HEK293 (cell line): ENCODE results near the gene SH3BGRL3.

Experiments used
- KLF10 ChIP-seq: fragments of 450-650 bp; IDR thresholded peaks from 2 replicates; pipeline ENCODE4 v1.5.1; 2018; ENCODE audit warnings: missing biosample characterization, mild to moderate bottlenecking, missing genetic modification characterization
- PATZ1 ChIP-seq: fragments of 450-650 bp; formaldehyde crosslinking; IDR thresholded peaks from 2 replicates; pipeline ENCODE4 v1.5.1; 2016; ENCODE audit warnings: missing biosample characterization, missing genetic modification characterization
- REST ChIP-seq: fragments of 450-650 bp; formaldehyde crosslinking; IDR thresholded peaks from 2 replicates; pipeline ENCODE4 v1.5.1; 2016; ENCODE audit warnings: missing biosample characterization, missing genetic modification characterization
- ZNF19 ChIP-seq: fragments of 450-650 bp; formaldehyde crosslinking; IDR thresholded peaks from 2 replicates; pipeline ENCODE4; 2016; ENCODE audit warnings: missing biosample characterization, missing genetic modification characterization, low read depth
- ZNF24 ChIP-seq: fragments of 450-650 bp; formaldehyde crosslinking; IDR thresholded peaks from 2 replicates; pipeline ENCODE4 v1.5.1; 2016; ENCODE audit warnings: missing biosample characterization, missing genetic modification characterization
- ZNF274 ChIP-seq, 2 experiments: fragments of 200-500 bp in 1 of 2; fragments of 450-650 bp in 1 of 2; sonication (Bioruptor generic) in 1 of 2; formaldehyde crosslinking in 1 of 2; IDR thresholded peaks; 2 replicates each; pipeline versions ENCODE4 v1.5.1 to v1.6.1; 2014 to 2016; ENCODE audit warnings: borderline replicate concordance in 1 of 2, inconsistent platforms in 1 of 2, low read length in 1 of 2, missing biosample characterization in 1 of 2, missing genetic modification characterization in 1 of 2
- ZNF510 ChIP-seq: fragments of 450-650 bp; formaldehyde crosslinking; IDR thresholded peaks from 2 replicates; pipeline ENCODE4 v1.5.1; 2018; ENCODE audit warnings: mild to moderate bottlenecking, missing genetic modification characterization, missing biosample characterization; ENCODE audit not compliant: insufficient replicate concordance
- TF ChIP-seq, protein P1 (sequence below): fragments of 450-650 bp; formaldehyde crosslinking; IDR thresholded peaks from 2 replicates; pipeline ENCODE4 v1.5.1; 2016; ENCODE audit warnings: missing biosample characterization, missing genetic modification characterization
- TF ChIP-seq, protein P2 (sequence below): fragments of 450-650 bp; formaldehyde crosslinking; IDR thresholded peaks from 2 replicates; pipeline ENCODE4 v1.5.1; 2017; ENCODE audit warnings: missing biosample characterization, missing genetic modification characterization
- TF ChIP-seq, protein P3 (sequence below): fragments of 450-650 bp; formaldehyde crosslinking; IDR thresholded peaks from 2 replicates; pipeline ENCODE4 v1.5.1; 2016; ENCODE audit warnings: missing biosample characterization, missing genetic modification characterization

GRCh38 chr1:26290122-26290881, 10.4 kb downstream of the SH3BGRL3 start:
- no peak for TF ChIP-seq ZNF510 (tag by site-specific recombination)
- TF ChIP-seq, protein P1, sequence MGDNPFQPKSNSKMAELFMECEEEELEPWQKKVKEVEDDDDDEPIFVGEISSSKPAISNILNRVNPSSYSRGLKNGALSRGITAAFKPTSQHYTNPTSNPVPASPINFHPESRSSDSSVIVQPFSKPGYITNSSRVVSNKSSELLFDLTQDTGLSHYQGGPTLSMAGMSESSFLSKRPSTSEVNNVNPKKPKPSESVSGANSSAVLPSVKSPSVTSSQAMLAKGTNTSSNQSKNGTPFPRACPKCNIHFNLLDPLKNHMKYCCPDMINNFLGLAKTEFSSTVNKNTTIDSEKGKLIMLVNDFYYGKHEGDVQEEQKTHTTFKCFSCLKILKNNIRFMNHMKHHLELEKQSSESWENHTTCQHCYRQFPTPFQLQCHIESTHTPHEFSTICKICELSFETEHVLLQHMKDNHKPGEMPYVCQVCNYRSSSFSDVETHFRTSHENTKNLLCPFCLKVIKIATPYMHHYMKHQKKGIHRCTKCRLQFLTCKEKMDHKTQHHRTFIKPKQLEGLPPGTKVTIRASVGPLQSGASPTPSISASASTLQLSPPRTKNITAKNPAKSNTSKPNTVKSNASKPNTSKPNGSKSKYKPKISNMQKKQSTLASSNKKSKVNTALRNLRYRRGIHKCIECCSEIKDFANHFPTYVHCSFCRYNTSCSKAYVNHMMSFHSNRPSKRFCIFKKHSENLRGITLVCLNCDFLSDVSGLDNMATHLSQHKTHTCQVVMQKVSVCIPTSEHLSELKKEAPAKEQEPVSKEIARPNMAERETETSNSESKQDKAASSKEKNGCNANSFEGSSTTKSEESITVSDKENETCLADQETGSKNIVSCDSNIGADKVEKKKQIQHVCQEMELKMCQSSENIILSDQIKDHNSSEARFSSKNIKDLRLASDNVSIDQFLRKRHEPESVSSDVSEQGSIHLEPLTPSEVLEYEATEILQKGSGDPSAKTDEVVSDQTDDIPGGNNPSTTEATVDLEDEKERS (tag by site-specific recombination), result no peak
- TF ChIP-seq, protein P2, sequence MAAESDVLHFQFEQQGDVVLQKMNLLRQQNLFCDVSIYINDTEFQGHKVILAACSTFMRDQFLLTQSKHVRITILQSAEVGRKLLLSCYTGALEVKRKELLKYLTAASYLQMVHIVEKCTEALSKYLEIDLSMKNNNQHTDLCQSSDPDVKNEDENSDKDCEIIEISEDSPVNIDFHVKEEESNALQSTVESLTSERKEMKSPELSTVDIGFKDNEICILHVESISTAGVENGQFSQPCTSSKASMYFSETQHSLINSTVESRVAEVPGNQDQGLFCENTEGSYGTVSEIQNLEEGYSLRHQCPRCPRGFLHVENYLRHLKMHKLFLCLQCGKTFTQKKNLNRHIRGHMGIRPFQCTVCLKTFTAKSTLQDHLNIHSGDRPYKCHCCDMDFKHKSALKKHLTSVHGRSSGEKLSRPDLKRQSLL, result no peak
- TF ChIP-seq, protein P3, sequence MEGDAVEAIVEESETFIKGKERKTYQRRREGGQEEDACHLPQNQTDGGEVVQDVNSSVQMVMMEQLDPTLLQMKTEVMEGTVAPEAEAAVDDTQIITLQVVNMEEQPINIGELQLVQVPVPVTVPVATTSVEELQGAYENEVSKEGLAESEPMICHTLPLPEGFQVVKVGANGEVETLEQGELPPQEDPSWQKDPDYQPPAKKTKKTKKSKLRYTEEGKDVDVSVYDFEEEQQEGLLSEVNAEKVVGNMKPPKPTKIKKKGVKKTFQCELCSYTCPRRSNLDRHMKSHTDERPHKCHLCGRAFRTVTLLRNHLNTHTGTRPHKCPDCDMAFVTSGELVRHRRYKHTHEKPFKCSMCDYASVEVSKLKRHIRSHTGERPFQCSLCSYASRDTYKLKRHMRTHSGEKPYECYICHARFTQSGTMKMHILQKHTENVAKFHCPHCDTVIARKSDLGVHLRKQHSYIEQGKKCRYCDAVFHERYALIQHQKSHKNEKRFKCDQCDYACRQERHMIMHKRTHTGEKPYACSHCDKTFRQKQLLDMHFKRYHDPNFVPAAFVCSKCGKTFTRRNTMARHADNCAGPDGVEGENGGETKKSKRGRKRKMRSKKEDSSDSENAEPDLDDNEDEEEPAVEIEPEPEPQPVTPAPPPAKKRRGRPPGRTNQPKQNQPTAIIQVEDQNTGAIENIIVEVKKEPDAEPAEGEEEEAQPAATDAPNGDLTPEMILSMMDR, result no peak
- TF ChIP-seq ZNF24 (tag by site-specific recombination), result no peak
- no peak for TF ChIP-seq ZNF274 (IDR thresholded peaks at IDR 0.05; ENCODE audit: low read length)
- TF ChIP-seq ZNF274 (tag by site-specific recombination; IDR thresholded peaks at IDR 0.05; ENCODE audit: borderline replicate concordance), result no peak
- TF ChIP-seq ZNF19 (tag by site-specific recombination), result no peak
- TF ChIP-seq PATZ1 (tag by site-specific recombination), result no peak
- no peak for TF ChIP-seq REST (tag by site-specific recombination)
- no peak for TF ChIP-seq KLF10
